Measurements from ENCODE around the gene SKIL. TPM values are rescaled to one million over a fixed set of nuclear protein-coding genes. Genes with fewer than 3 reads are reported as not detected.

Gene SKIL
- total RNA-seq, 1 experiment from 2014 or later = 15.1 TPM

DNA sequence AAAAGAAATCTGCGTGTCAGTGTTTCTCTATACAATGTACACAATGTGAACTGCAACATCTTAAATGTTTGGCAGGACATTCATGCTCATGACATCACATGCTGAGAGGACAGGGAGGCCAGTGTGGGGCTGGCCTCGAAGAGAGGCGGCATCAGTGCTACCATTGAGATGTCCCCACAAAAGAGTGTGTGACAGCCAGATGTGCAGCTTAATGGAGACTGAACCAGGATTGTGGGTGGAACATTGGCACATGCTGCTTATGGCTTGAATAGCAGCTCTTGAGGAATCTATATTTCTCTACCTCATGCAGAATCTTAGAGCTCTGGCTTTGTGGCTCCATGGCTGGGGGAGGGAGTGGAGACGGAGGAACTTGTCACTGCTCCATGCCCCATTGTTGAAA lies 79.7 kb downstream of the SKIL start:
- Histone ChIP-seq H3K4me3 (replicated peaks in 1 of 2; ENCODE audit: low read depth in 1 of 2, low read length in 2 of 2) (no peak overlapping the region), H3K79me2 (ENCODE audit: insufficient read depth, low read length) (no peaks in the 10 kb centered on the region), H3K27ac (ENCODE audit: low read depth, low read length) (no peak overlapping the region), H3K27me3 (ENCODE audit: insufficient read depth, low read length) (no peaks in the 10 kb centered on the region), H3K36me3 (ENCODE audit: control insufficient read depth in 1 of 2, insufficient read depth in 2 of 2, low read length in 2 of 2) (no peaks in the 10 kb centered on the region), H3K9me2 (ENCODE audit: insufficient read depth) (no peaks in the 10 kb centered on the region), H3K9me3 (ENCODE audit: control insufficient read depth in 1 of 2, insufficient read depth in 1 of 2, low read depth in 1 of 2, low read length in 2 of 2) (no peaks in the 10 kb centered on the region), H3K4me2 (ENCODE audit: low read length) (no peak overlapping the region), H3K9ac (ENCODE audit: low read length) (no peak overlapping the region), H2AFZ (ENCODE audit: low read depth, low read length, poor library complexity, severe bottlenecking) (no peak overlapping the region), H4K20me1 (ENCODE audit: insufficient read depth) (no peaks in the 10 kb centered on the region), H3K4me1 (ENCODE audit: control insufficient read depth in 1 of 2, insufficient read depth in 2 of 2, low read length in 2 of 2) (no peaks in the 10 kb centered on the region)
- POLR2A ChIA-PET = no interaction called here
- DNase-seq (ENCODE audit: low read depth, low spot score) (no peak), ATAC-seq (no peak)
- intact Hi-C loops (cut with micrococcal nuclease) = no loop called here
- RAD21 ChIA-PET (ENCODE audit: low non-redundant PET in 1 of 2, low total read pairs in 2 of 2, uncharacterized antibody in 2 of 2, unreplicated experiment in 2 of 2) = no interaction called here
- CTCF ChIA-PET = interaction anchor here (0.6 kb wide), 1 partner anchor 23 kb away, joined by 3 read pairs; no protein-coding TSS in a partner anchor
- no TSS peak for BruUV-seq (replicated peaks)
- no peak for TF ChIP-seq POLR2A (IDR thresholded peaks at IDR 0.05; ENCODE audit: borderline replicate concordance, extremely low read depth, insufficient read depth, insufficient read length)
- no peak for TF ChIP-seq JUND (IDR thresholded peaks at IDR 0.05)
- TF ChIP-seq CEBPB (IDR thresholded peaks at IDR 0.05; ENCODE audit: low read depth) = no peak
- no peak for TF ChIP-seq ZBTB33 (IDR thresholded peaks at IDR 0.05; ENCODE audit: extremely low read depth, insufficient replicate concordance, low read length)
- TF ChIP-seq, protein P1, sequence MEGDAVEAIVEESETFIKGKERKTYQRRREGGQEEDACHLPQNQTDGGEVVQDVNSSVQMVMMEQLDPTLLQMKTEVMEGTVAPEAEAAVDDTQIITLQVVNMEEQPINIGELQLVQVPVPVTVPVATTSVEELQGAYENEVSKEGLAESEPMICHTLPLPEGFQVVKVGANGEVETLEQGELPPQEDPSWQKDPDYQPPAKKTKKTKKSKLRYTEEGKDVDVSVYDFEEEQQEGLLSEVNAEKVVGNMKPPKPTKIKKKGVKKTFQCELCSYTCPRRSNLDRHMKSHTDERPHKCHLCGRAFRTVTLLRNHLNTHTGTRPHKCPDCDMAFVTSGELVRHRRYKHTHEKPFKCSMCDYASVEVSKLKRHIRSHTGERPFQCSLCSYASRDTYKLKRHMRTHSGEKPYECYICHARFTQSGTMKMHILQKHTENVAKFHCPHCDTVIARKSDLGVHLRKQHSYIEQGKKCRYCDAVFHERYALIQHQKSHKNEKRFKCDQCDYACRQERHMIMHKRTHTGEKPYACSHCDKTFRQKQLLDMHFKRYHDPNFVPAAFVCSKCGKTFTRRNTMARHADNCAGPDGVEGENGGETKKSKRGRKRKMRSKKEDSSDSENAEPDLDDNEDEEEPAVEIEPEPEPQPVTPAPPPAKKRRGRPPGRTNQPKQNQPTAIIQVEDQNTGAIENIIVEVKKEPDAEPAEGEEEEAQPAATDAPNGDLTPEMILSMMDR (IDR thresholded peaks at IDR 0.05 in 2 of 3, conservative IDR thresholded peaks at IDR 0.05 in 1 of 3; ENCODE audit: borderline replicate concordance in 1 of 3, insufficient read depth in 1 of 3, low read depth in 2 of 3, low read length in 2 of 3) = no peak
- TF ChIP-seq RAD21 (IDR thresholded peaks at IDR 0.05; ENCODE audit: low read depth) = no peak
- no peak for TF ChIP-seq SIN3A (IDR thresholded peaks at IDR 0.05; ENCODE audit: low read depth)
- no peak for TF ChIP-seq TCF7L2 (IDR thresholded peaks at IDR 0.05; ENCODE audit: borderline replicate concordance, extremely low read depth, insufficient read depth, insufficient read length)
